Endothelial cell (in vitro differentiated cells): ENCODE data around the gene CLIC4. TPM values are rescaled to one million over a fixed set of nuclear protein-coding genes. Genes with fewer than 3 reads are reported as not detected.

ENCODE experiments used
- DNase-seq: peaks from one replicate; pipeline ENCODE4 v3.0.0; 2021; ENCODE audit warnings: low spot score
- H3K27ac Mint-ChIP-seq: one replicate; pipeline ENCODE4 v1.8.0; 2021; ENCODE audit warnings: mixed read lengths, inconsistent platforms; ENCODE audit not compliant: unreplicated experiment
- H3K27me3 Mint-ChIP-seq: one replicate; pipeline ENCODE4 v1.8.0; 2021; ENCODE audit warnings: mild to moderate bottlenecking, moderate library complexity, mixed read lengths, inconsistent platforms; ENCODE audit not compliant: unreplicated experiment
- H3K36me3 Mint-ChIP-seq: one replicate; pipeline ENCODE4 v1.8.0; 2021; ENCODE audit warnings: mild to moderate bottlenecking, low read depth, mixed read lengths, inconsistent platforms; ENCODE audit not compliant: unreplicated experiment
- H3K4me1 Mint-ChIP-seq: one replicate; pipeline ENCODE4 v1.8.0; 2021; ENCODE audit warnings: mild to moderate bottlenecking, mixed read lengths, inconsistent platforms; ENCODE audit not compliant: unreplicated experiment
- H3K4me3 Mint-ChIP-seq: one replicate; pipeline ENCODE4 v1.8.0; 2021; ENCODE audit warnings: mild to moderate bottlenecking, mixed read lengths, inconsistent platforms; ENCODE audit not compliant: unreplicated experiment
- H3K9me3 Mint-ChIP-seq: one replicate; pipeline ENCODE4 v1.8.0; 2021; ENCODE audit warnings: mixed read lengths, inconsistent platforms; ENCODE audit not compliant: unreplicated experiment
- total RNA-seq: library from RNA; stranded (reverse); fragmentation: NEBNext Ultra II Directional; extraction: Animal tissue kit (Norgen Biotek cat#: 25700); gene quantifications from one replicate; pipeline ENCODE4 v1.2.1, GENCODE V29; 2021; ENCODE audit not compliant: unreplicated experiment
- TF ChIP-seq, protein P1 (sequence below): fragments of 200-600 bp; sonication (generic); IDR thresholded peaks from one replicate; pipeline ENCODE4 v1.5.0; 2021; ENCODE audit warnings: antibody characterized with exemption; ENCODE audit not compliant: unreplicated experiment

The CLIC4 gene
- total RNA-seq, 1 donor from 2014 or later, result 109 TPM

DNA sequence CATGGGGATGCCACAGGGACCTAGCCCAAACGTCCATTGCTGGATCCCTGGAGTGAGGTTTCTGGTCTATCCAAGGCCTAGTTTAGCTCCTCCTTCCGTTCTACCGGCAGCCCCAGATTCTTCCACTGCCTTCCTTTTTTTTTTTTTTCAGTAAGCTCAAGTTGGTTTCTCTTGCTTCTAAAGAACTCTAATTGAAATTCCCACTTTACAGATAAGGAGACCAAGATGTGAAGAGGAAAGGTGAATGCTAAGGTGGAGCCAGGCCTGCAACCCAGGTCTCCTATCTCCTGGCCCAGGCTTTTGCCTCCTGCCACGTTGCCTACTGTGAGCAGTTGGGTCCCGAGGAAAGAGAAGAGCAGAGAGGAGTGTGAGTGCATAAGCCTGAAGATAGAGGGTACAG is 31.5 kb upstream of the CLIC4 start:
- Mint-ChIP-seq H3K36me3 (peaks cover 4% of the 10 kb centered on the region), H3K9me3 (no peaks in the 10 kb centered on the region), H3K4me1 (no peaks in the 10 kb centered on the region), H3K27me3 (peaks cover 7% of the 10 kb centered on the region), H3K27ac (peak overlapping the region; percentile 16), H3K4me3 (no peak overlapping the region)
- TF ChIP-seq, protein P1, sequence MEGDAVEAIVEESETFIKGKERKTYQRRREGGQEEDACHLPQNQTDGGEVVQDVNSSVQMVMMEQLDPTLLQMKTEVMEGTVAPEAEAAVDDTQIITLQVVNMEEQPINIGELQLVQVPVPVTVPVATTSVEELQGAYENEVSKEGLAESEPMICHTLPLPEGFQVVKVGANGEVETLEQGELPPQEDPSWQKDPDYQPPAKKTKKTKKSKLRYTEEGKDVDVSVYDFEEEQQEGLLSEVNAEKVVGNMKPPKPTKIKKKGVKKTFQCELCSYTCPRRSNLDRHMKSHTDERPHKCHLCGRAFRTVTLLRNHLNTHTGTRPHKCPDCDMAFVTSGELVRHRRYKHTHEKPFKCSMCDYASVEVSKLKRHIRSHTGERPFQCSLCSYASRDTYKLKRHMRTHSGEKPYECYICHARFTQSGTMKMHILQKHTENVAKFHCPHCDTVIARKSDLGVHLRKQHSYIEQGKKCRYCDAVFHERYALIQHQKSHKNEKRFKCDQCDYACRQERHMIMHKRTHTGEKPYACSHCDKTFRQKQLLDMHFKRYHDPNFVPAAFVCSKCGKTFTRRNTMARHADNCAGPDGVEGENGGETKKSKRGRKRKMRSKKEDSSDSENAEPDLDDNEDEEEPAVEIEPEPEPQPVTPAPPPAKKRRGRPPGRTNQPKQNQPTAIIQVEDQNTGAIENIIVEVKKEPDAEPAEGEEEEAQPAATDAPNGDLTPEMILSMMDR, result no peak
- no peak for DNase-seq

- Mint-ChIP-seq H3K36me3 (peaks cover 4% of the 10 kb centered on the region), H3K9me3 (no peaks in the 10 kb centered on the region), H3K4me1 (peaks cover 3% of the 10 kb centered on the region), H3K27ac (no peak overlapping the region), H3K4me3 (no peak overlapping the region), H3K27me3 (peaks cover 10% of the 10 kb centered on the region)
- TF ChIP-seq, protein P1, result no peak
- DNase-seq, result no peak
Measured at GRCh38 chr1:24714859-24715520, 30.3 kb upstream of the CLIC4 start.

DNA sequence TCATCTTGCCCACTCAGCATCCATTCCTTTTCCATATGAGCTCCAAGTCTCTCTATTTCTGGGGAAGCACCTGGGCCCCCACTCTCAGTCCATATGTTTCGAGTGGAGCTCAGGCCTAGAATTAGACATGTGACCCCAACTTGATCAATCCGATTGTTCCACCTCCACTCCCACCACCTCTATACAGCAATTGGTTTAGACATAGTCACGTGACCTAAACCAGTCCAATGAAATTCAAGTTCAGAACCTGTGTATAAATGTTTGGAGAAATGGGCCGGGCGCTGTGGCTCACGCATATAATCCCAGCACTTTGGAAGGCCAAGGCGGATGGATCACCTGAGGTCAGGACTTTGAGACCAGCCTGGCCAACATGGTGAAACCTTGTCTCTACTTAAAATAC is 29.6 kb upstream of the CLIC4 start:
- no peak for DNase-seq
- no peak overlapping the region for H3K27ac Mint-ChIP-seq
- no peak overlapping the region for H3K4me3 Mint-ChIP-seq
- no peaks in the 10 kb centered on the region for H3K9me3 Mint-ChIP-seq
- TF ChIP-seq, protein P1, result no peak
- peaks cover 4% of the 10 kb centered on the region for H3K36me3 Mint-ChIP-seq
- peaks cover 10% of the 10 kb centered on the region for H3K27me3 Mint-ChIP-seq
- peaks cover 7% of the 10 kb centered on the region for H3K4me1 Mint-ChIP-seq

DNA sequence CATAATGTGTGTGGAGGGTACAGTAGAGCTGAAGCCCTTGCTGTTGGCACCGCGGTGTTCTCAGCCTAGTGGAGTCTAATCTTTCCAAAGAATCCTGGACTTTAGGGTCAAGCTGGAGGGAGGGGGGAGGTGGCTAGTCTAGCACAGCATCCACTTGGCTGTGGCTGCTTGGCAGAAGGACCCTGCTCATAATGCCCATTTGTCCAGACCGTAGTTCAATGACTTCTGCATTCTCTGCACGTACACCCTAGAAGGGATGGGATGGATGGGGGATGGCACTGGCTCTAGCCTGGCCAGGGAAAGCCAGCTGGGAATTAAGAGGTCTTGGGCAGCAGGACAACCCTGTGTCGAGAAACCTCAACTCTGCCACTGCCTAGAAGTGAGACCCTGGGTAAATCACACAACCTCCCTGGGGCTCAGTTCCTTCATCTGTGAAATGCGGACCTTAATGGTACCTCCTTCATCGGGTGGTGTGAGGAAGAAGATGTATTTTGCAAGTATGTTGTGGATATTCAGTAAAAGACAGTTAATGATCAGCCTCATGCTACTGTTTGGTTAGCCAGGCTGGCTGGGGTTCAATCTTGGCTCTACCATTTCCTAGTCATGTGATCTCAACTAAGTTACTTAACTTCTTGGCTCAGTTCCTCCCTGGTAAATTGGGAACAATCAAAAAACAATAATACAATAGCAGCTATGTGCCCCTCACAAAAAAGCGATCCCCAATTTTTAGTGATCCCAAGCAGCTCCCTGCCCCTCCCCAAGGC is 27.2 kb upstream of the CLIC4 start:
- Mint-ChIP-seq H3K36me3 (peaks cover 4% of the 10 kb centered on the region), H3K27ac (peak overlapping the region; percentile 30), H3K4me3 (no peak overlapping the region), H3K4me1 (peaks cover 8% of the 10 kb centered on the region), H3K27me3 (peaks cover 10% of the 10 kb centered on the region), H3K9me3 (no peaks in the 10 kb centered on the region)
- TF ChIP-seq, protein P1, result no peak
- DNase-seq, result no peak

- Mint-ChIP-seq H3K9me3 (no peaks in the 10 kb centered on the region), H3K4me1 (peaks cover 20% of the 10 kb centered on the region), H3K27me3 (peaks cover 11% of the 10 kb centered on the region), H3K4me3 (no peak overlapping the region), H3K36me3 (peaks cover 4% of the 10 kb centered on the region), H3K27ac (no peak overlapping the region)
- TF ChIP-seq, protein P1, result no peak
- peak; percentile 30 for DNase-seq
Measured at GRCh38 chr1:24720152-24720551, 25.1 kb upstream of the CLIC4 start.
